ENCODE data around the gene LRP1B. TPM values are rescaled to one million over a fixed set of nuclear protein-coding genes. Genes with fewer than 3 reads are reported as not detected.

The LRP1B gene
- polyA plus RNA-seq, 3 donors: 0.55 to 1.3 (median 0.78) TPM

GRCh38 chr2:141440072-141440635 is 690.7 kb downstream of the LRP1B start:
- no peak for DNase-seq

GRCh38 chr2:141439524-141439923 is 691.3 kb downstream of the LRP1B start:
- DNase-seq: no peak

GRCh38 chr2:141438536-141438935 is 692.3 kb downstream of the LRP1B start:
- no peak for DNase-seq

GRCh38 chr2:141437521-141437920 is 693.3 kb downstream of the LRP1B start:
- DNase-seq: no peak

- no peak for DNase-seq
These were observed 707.7 kb downstream of the LRP1B start for GRCh38 chr2:141423124-141423523.

- DNase-seq: no peak
These were observed 713.5 kb downstream of the LRP1B start for GRCh38 chr2:141417246-141417797.

GRCh38 chr2:141411419-141411818 is 719.4 kb downstream of the LRP1B start:
- DNase-seq: no peak

- DNase-seq: no peak
These were observed 731.5 kb downstream of the LRP1B start for GRCh38 chr2:141399270-141399669.

- no peak for DNase-seq
These were observed 737.6 kb downstream of the LRP1B start for GRCh38 chr2:141393214-141393545.

- DNase-seq: peak; percentile 16
These were observed 738.2 kb downstream of the LRP1B start for GRCh38 chr2:141392517-141393213.

- no peak for DNase-seq
These were observed 744.6 kb downstream of the LRP1B start for GRCh38 chr2:141386168-141386567.

GRCh38 chr2:141384676-141385075 is 746.1 kb downstream of the LRP1B start:
- no peak for DNase-seq

- no peak for DNase-seq
These were observed 748.9 kb downstream of the LRP1B start for GRCh38 chr2:141381946-141382345.

- DNase-seq: no peak
These were observed 750.5 kb downstream of the LRP1B start for GRCh38 chr2:141380008-141380979.

- no peak for DNase-seq
These were observed 766.0 kb downstream of the LRP1B start for GRCh38 chr2:141364821-141365220.

- no peak for DNase-seq
These were observed 768.5 kb downstream of the LRP1B start for GRCh38 chr2:141362311-141362710.

GRCh38 chr2:141348481-141348880 is 782.3 kb downstream of the LRP1B start:
- no peak for DNase-seq

- no peak for DNase-seq
These were observed 789.4 kb downstream of the LRP1B start for GRCh38 chr2:141341444-141341843.

GRCh38 chr2:141331127-141331526 is 799.7 kb downstream of the LRP1B start:
- DNase-seq: no peak

GRCh38 chr2:141329964-141330363 is 800.9 kb downstream of the LRP1B start:
- DNase-seq: no peak

- DNase-seq: peak; percentile 3
These were observed 807.2 kb downstream of the LRP1B start for GRCh38 chr2:141323571-141323970.

- DNase-seq: no peak
These were observed 812.8 kb downstream of the LRP1B start for GRCh38 chr2:141317986-141318385.

- DNase-seq: no peak
These were observed 814.2 kb downstream of the LRP1B start for GRCh38 chr2:141316606-141317005.

All from renal pelvis (tissue), 4 donors.